H1 (cell line): Measurements from ENCODE around the gene TOGARAM1.

Experiments used
- BRCA1 ChIP-seq: IDR thresholded peaks from 2 replicates; pipeline ENCODE4 v1.6.1; 2012; ENCODE audit warnings: low read depth, low read length, improper control_type of control experiment
- POLR2A ChIP-seq, 2 experiments: IDR thresholded peaks; 1 replicate in 1 of 2; 2 replicates in 1 of 2; pipeline ENCODE4 v1.6.1; 2011; ENCODE audit warnings: low read depth in 2 of 2, low read length in 2 of 2, mild to moderate bottlenecking in 2 of 2; ENCODE audit errors: control extremely low read depth in 1 of 2
- TCF12 ChIP-seq: IDR thresholded peaks from 2 replicates; pipeline ENCODE4 v1.6.1; 2011; ENCODE audit warnings: low read depth, mild to moderate bottlenecking, low read length

- TF ChIP-seq BRCA1 = no peak
- TF ChIP-seq POLR2A (IDR thresholded peaks at IDR 0.05; ENCODE audit: control extremely low read depth in 1 of 2, low read depth in 2 of 2, low read length in 2 of 2) = no peak
- TF ChIP-seq TCF12 = no peak
These were observed 9.5 kb downstream of the TOGARAM1 start for GRCh38 chr14:44971459-44971858.
